Endothelial cell of umbilical vein (primary cell): ENCODE measurements around the gene KIR2DL3. TPM values are rescaled to one million over a fixed set of nuclear protein-coding genes. Genes with fewer than 3 reads are reported as not detected.
"Not testable (repeated sequence)": the region's sequence is repeated elsewhere in the genome, so short reads cannot be mapped to it uniquely, and the experiment has no call there.

ENCODE experiments used
- Bru-seq: library from RNA; stranded (reverse); fragments of 400-500 nt; gene quantifications from one replicate; lab custom pipeline; 2021; lab: Mats Ljungman, UMichigan
- BruChase-seq, 2 experiments: library from RNA; stranded (reverse); fragments of 400-500 nt; gene quantifications; one replicate each; lab custom pipeline; 2021; lab: Mats Ljungman, UMichigan
- BruUV-seq: library from RNA; stranded (reverse); fragments of 400-500 nt; replicated peaks from 2 replicates; lab custom pipeline; 2021; lab: Mats Ljungman, UMichigan
- CTCF ChIA-PET: fragments of 300-600, 350-600 bp; sonication (Branson Sonifier 250); formaldehyde crosslinking; loops from one replicate; lab custom pipeline; 2021; ENCODE audit warnings: antibody characterized with exemption, inconsistent platforms; lab: Charles Lee
- POLR2A ChIA-PET: fragments of 300-600, 350-600 bp; sonication (Branson Sonifier 250); formaldehyde crosslinking; loops from one replicate; lab custom pipeline; 2021; ENCODE audit warnings: antibody characterized with exemption, inconsistent platforms; lab: Charles Lee
- DNase-seq: peaks from one replicate; pipeline ENCODE4 v3.0.0-alpha.2; 2011; ENCODE audit warnings: low read depth, low spot score
- FAIRE-seq: peaks from 2 replicates; lab custom pipeline; 2011; peaks lifted over from hg19 to GRCh38; lab: Jason Lieb, UNC
- H2AFZ ChIP-seq: 2 replicates; pipeline ENCODE4 v1.6.0; 2012; ENCODE audit warnings: low read depth, low read length, control low read depth, inconsistent platforms
- H3K27ac ChIP-seq: 2 replicates; pipeline ENCODE4 v1.5.1; 2011; ENCODE audit warnings: low read depth, mild to moderate bottlenecking, control low read depth, low read length, moderate library complexity; ENCODE audit not compliant: insufficient read depth
- H3K27me3 ChIP-seq, 2 experiments: 2 replicates each; pipeline versions ENCODE4 v1.6.0 to v1.6.1; 2011; ENCODE audit warnings: low read length in 2 of 2, mixed read lengths in 1 of 2; ENCODE audit not compliant: control insufficient read depth in 2 of 2, insufficient read depth in 2 of 2
- H3K36me3 ChIP-seq, 2 experiments: 2 replicates in 1 of 2; 3 replicates in 1 of 2; pipeline ENCODE4 v1.5.1; 2011; ENCODE audit warnings: low read length in 2 of 2, mild to moderate bottlenecking in 1 of 2, moderate library complexity in 1 of 2; ENCODE audit not compliant: control insufficient read depth in 2 of 2, insufficient read depth in 2 of 2; ENCODE audit errors: extremely low read depth in 1 of 2
- H3K4me1 ChIP-seq: 3 replicates; pipeline ENCODE4 v1.5.1; 2011; ENCODE audit warnings: mild to moderate bottlenecking, low read length; ENCODE audit not compliant: control insufficient read depth, insufficient read depth; ENCODE audit errors: extremely low read depth
- H3K4me2 ChIP-seq: 2 replicates; pipeline ENCODE4 v1.6.1; 2011; ENCODE audit warnings: low read length, control low read depth, mixed read lengths; ENCODE audit not compliant: insufficient read depth
- H3K4me3 ChIP-seq, 3 experiments: fragments of 200-600 bp in 1 of 3; sonication (generic), shearing (Covaris generic) in 1 of 3; replicated peaks in 1 of 3; 2 replicates each; pipeline ENCODE4 v1.5.1; 2011 to 2016; ENCODE audit warnings: control low read depth in 3 of 3, low read length in 3 of 3, mild to moderate bottlenecking in 2 of 3, inconsistent platforms in 1 of 3, low read depth in 1 of 3, moderate library complexity in 1 of 3; ENCODE audit not compliant: insufficient read depth in 1 of 3
- H3K79me2 ChIP-seq: 2 replicates; pipeline ENCODE4 v1.6.0; 2012; ENCODE audit warnings: low read length, inconsistent platforms; ENCODE audit not compliant: control insufficient read depth, insufficient read depth
- H3K9ac ChIP-seq: replicated peaks from 2 replicates; pipeline ENCODE3; 2011; ENCODE audit warnings: low read length, control low read depth; ENCODE audit not compliant: insufficient read depth; ENCODE audit errors: extremely low read depth
- H3K9me1 ChIP-seq: replicated peaks from 3 replicates; pipeline ENCODE4 v1.6.0; 2011; ENCODE audit warnings: mild to moderate bottlenecking, low read length; ENCODE audit not compliant: control insufficient read depth, insufficient read depth; ENCODE audit errors: extremely low read depth
- H3K9me3 ChIP-seq: replicated peaks from 2 replicates; pipeline ENCODE4 v1.5.1; 2012; ENCODE audit warnings: low read length, inconsistent platforms; ENCODE audit not compliant: control insufficient read depth, insufficient read depth
- H4K20me1 ChIP-seq: replicated peaks from 2 replicates; pipeline ENCODE3; 2011; ENCODE audit warnings: mild to moderate bottlenecking, low read length; ENCODE audit not compliant: control insufficient read depth, insufficient read depth; ENCODE audit errors: extremely low read depth
- CTCF ChIP-seq, 2 donors: IDR thresholded peaks; 1 replicate in 1 of 2; 2 replicates in 1 of 2; pipeline ENCODE4 v1.5.1; 2011; ENCODE audit warnings: low read length in 2 of 2, mild to moderate bottlenecking in 2 of 2, moderate library complexity in 2 of 2, control low read depth in 1 of 2, inconsistent platforms in 1 of 2, low read depth in 1 of 2; ENCODE audit not compliant: insufficient read depth in 1 of 2; ENCODE audit errors: extremely low read depth in 1 of 2
- EZH2 ChIP-seq: IDR thresholded peaks from 2 replicates; pipeline ENCODE4 v1.6.1; 2012; ENCODE audit warnings: borderline replicate concordance, low read depth, mild to moderate bottlenecking, moderate library complexity, low read length, inconsistent platforms; ENCODE audit not compliant: severe bottlenecking
- FOS ChIP-seq: IDR thresholded peaks from 2 replicates; pipeline ENCODE4 v1.6.1; 2011; ENCODE audit warnings: mild to moderate bottlenecking, low read length, moderate library complexity, borderline replicate concordance; ENCODE audit not compliant: insufficient read depth
- GATA2 ChIP-seq: IDR thresholded peaks from 2 replicates; pipeline ENCODE4 v1.7.0; 2011; ENCODE audit warnings: low read depth, mild to moderate bottlenecking, moderate library complexity, mixed read lengths, low read length; ENCODE audit not compliant: insufficient read length, insufficient read depth
- JUN ChIP-seq: IDR thresholded peaks from 2 replicates; pipeline ENCODE4 v1.6.1; 2011; ENCODE audit warnings: borderline replicate concordance, low read depth; ENCODE audit not compliant: insufficient read length, insufficient read depth
- MAX ChIP-seq: IDR thresholded peaks from 2 replicates; pipeline ENCODE4 v1.6.1; 2011; ENCODE audit not compliant: insufficient read depth, insufficient read length
- MYC ChIP-seq: IDR thresholded peaks from one replicate; pipeline ENCODE4 v1.6.1; 2011; ENCODE audit warnings: mild to moderate bottlenecking, low read depth, low read length
- POLR2A ChIP-seq: IDR thresholded peaks from 2 replicates; pipeline ENCODE4 v1.6.1; 2012; ENCODE audit warnings: low read depth, mild to moderate bottlenecking, control low read depth, low read length
- POLR2AphosphoS5 ChIP-seq: IDR thresholded peaks from 2 replicates; pipeline ENCODE4 v1.6.1; 2012; ENCODE audit warnings: low read depth, mild to moderate bottlenecking, control low read depth, low read length, moderate library complexity; ENCODE audit not compliant: insufficient read depth
- dilution Hi-C: fragments of 300-500 bp; cut with MboI; formaldehyde crosslinking; loops from one replicate; pipeline ENCODE4 v1.15.0; 2019; ENCODE audit warnings: low sequenced_read_pairs; ENCODE audit not compliant: extremely low pct_ligation_motif_present
- intact Hi-C: fragments of 100-400 bp; cut with micrococcal nuclease; formaldehyde crosslinking; loops from one replicate; pipeline ENCODE4 v1.10.0; 2022
- long read RNA-seq: library from polyadenylated mRNA; stranded (forward); transcript quantifications from one replicate; pipeline ENCODE4 v2.0.0, GENCODE V29; 2021
- polyA minus RNA-seq, 3 experiments: library from RNA; depleted of rRNA, polyadenylated mRNA; stranded (reverse); fragments of >200 nt; gene quantifications; 1 replicate in 1 of 3; 2 replicates in 2 of 3; pipeline ENCODE4 v1.2.3, GENCODE V29; 2011
- polyA plus RNA-seq, 4 experiments: library from polyadenylated mRNA; depleted of rRNA in 3 of 4; stranded (reverse) in 3 of 4; unstranded in 1 of 4; fragments of >200 nt; gene quantifications; 2 replicates each; pipeline versions ENCODE4 v1.2.1 to v1.2.3, GENCODE V29; 2011 to 2012; ENCODE audit warnings: missing spikeins in 1 of 4
- total RNA-seq: library from RNA; stranded (reverse); gene quantifications from 2 replicates; pipeline ENCODE4 v1.2.3, GENCODE V29; 2021

Gene KIR2DL3
- total RNA-seq (not detected in 2 replicates), polyA plus RNA-seq (not detected in 2 replicates), polyA minus RNA-seq (not detected in 2 replicates), Bru-seq, nascent RNA (not detected), BruChase-seq, experiment 1, labeled RNA remaining after a 6-hour chase (not detected), BruChase-seq, experiment 2, labeled RNA remaining after a 2-hour chase (not detected)
- not detected in 2 replicates for polyA plus RNA-seq (2011; cell fraction: cytosol; rRNA removed)
- polyA plus RNA-seq (2011; cell fraction: nucleus; rRNA removed), result not detected in 2 replicates
- not detected in 2 replicates for polyA plus RNA-seq (2012)
- polyA minus RNA-seq (2011; cell fraction: cytosol; rRNA and poly(A)+ RNA removed), result not detected
- polyA minus RNA-seq (2011; cell fraction: nucleus; rRNA and poly(A)+ RNA removed), result not detected in 2 replicates
- long read RNA-seq, result 0 reads

GRCh38 chr19:54738306-54738705, at the start of gene KIR2DL3:
Gene KIR2DL3 (plus strand): TSS chr19:54738513. CDS start chr19:54738546, 33 bp downstream.
- H3K9me3 ChIP-seq, CTCF ChIA-PET, H3K79me2 ChIP-seq, intact Hi-C loops, H2AFZ ChIP-seq, dilution Hi-C loops, BruUV-seq, H3K36me3 ChIP-seq, H3K4me1 ChIP-seq, H3K4me3 ChIP-seq, H4K20me1 ChIP-seq, FAIRE-seq, H3K27ac ChIP-seq, H3K9me1 ChIP-seq, H3K4me2 ChIP-seq, POLR2A ChIA-PET, H3K27me3 ChIP-seq, DNase-seq, H3K9ac ChIP-seq: not testable (repeated sequence)

- intact Hi-C loops, result no loop called here
- no peak overlapping the region for H3K4me3 ChIP-seq
- H3K9me1 ChIP-seq, result no peaks in the 10 kb centered on the region
- no peak overlapping the region for H3K4me2 ChIP-seq
- H3K27me3 ChIP-seq, result no peaks in the 10 kb centered on the region
- H3K9ac ChIP-seq, result no peak overlapping the region
- POLR2A ChIA-PET, result no interaction called here
- no peaks in the 10 kb centered on the region for H3K4me1 ChIP-seq
- H3K9me3 ChIP-seq, result no peaks in the 10 kb centered on the region
- BruUV-seq, result no TSS peak
- H3K79me2 ChIP-seq, result no peaks in the 10 kb centered on the region
- FAIRE-seq (no peak), DNase-seq (no peak)
- H3K36me3 ChIP-seq, result no peaks in the 10 kb centered on the region
- dilution Hi-C loops, result no loop called here
- no peak overlapping the region for H2AFZ ChIP-seq
- H3K27ac ChIP-seq, result no peak overlapping the region
- CTCF ChIA-PET, result no interaction called here
- TF ChIP-seq MYC (no peak), GATA2 (no peak), MAX (no peak), JUN (no peak), FOS (no peak), EZH2 (no peak), CTCF (IDR thresholded peaks at IDR 0.05; ENCODE audit: extremely low read depth in 1 of 2, insufficient read depth in 1 of 2, low read depth in 1 of 2, low read length in 2 of 2) (no peak), POLR2AphosphoS5 (no peak), POLR2A (no peak)
- H4K20me1 ChIP-seq, result no peaks in the 10 kb centered on the region
Measured at GRCh38 chr19:54691582-54692297, 46.6 kb upstream of the KIR2DL3 start.
